Bone marrow (tissue), 2 donors: ENCODE data around the gene RIOK1.
"Not testable (repeated sequence)": the region's sequence is repeated elsewhere in the genome, so short reads cannot be mapped to it uniquely, and the experiment has no call there.

Source experiments
- DNase-seq, 2 donors: peaks; one replicate each; lab custom pipeline; 2025; lab: John Stamatoyannopoulos, UW

RIOK1 gene

DNA sequence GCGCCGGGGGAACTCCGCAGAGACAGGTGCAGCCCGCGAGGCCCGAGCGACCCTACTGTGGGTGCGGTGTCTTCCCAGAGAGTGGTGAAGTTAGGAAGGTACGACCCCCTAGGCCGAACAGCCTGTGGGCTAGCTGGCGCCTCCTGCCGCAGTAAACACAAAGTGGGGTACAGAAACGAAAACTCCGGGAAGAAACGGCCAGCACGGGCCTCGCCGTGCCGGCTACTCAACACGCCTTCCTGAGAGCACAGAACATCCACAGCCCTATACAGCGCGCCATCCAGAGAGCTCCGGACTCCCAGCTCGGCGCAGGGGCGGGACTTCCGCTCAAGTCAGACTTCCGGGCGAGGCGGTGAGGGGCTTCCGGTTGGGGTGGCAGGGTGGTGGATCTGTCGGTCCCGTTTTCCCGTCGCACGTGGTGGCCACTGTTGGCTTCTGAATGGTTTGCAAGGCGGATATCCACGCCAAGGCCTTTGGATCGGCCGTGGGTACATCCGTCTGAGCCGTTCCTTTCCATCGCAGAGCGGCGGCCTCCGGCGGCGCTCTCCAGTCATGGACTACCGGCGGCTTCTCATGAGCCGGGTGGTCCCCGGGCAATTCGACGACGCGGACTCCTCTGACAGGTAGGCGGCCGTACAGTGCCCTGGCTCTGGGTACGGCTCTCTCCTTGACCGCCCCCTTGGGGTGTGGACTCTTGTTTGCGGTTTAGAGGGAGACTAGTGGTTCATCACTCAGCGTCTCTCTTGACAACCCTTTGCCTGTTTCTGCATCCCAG is at the start of gene RIOK1, which contains the start of gene CAGE1:
RIOK1 (plus strand) TSS at position 358 of the 775 bp plus-strand sequence; CDS start at position 553, 195 bp downstream.
CAGE1 (minus strand) TSS at position 292 of the 775 bp plus-strand sequence. CDS start 2,569 bp downstream, outside the sequence.
- DNase-seq, result peak; percentile 79 to 88

DNA sequence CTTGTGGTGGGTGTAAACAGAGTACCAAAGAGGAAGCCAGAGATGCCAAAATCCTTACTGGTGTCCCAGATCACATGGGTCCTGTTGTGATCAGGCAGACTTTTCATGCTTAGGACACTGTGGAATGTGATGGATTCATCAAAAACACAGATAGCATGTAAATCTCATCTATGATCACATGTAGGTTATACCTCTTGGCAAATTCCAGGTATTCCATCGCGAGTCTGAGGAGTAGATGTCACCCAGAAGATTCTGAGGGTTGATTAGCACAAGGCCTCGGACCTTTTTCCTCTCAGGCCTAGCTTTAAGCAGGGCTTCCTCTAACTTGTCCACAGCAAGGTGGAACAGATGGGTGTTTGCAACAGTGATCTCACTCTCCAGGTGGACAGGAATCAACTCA is 48.3 kb upstream of the RIOK1 start:
- DNase-seq, result no peak

DNA sequence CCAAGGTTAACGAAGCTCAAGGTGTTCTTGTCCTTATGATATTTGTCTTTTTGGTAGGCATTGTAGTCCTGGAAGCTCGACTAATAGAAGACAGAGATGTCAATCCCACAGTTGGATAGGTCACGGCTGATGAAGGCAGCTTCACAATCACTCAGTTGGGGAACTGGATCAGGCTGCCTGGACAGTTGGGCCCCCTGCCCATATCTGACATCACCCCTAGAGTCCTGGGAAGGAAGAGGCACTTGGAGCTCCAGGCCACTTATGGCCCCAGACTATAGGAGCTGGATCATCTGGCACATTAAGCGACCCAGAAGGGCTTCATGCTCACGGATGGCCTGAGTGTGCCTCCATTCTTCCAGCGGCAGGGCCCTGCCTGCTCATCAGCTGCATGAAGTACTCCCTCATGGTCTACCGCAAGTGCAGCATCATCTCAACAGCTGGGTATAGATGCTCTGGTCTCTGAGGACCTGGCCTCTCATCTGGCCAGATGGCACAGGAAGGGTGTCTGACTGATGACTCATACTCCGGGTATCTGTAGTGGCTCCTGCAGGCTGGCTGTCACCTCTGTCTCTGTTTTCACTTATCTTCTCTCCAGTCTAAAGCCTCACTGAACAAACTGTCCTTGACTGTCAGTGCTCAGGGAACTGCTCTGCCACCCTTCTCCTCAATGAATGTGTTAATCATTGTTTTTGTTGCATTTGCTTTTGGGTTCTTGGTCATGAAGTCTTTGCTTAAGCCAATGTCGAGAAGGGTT is 47.4 kb upstream of the RIOK1 start:
- DNase-seq, result peak in 1 of 2 donors; percentile 59

DNA sequence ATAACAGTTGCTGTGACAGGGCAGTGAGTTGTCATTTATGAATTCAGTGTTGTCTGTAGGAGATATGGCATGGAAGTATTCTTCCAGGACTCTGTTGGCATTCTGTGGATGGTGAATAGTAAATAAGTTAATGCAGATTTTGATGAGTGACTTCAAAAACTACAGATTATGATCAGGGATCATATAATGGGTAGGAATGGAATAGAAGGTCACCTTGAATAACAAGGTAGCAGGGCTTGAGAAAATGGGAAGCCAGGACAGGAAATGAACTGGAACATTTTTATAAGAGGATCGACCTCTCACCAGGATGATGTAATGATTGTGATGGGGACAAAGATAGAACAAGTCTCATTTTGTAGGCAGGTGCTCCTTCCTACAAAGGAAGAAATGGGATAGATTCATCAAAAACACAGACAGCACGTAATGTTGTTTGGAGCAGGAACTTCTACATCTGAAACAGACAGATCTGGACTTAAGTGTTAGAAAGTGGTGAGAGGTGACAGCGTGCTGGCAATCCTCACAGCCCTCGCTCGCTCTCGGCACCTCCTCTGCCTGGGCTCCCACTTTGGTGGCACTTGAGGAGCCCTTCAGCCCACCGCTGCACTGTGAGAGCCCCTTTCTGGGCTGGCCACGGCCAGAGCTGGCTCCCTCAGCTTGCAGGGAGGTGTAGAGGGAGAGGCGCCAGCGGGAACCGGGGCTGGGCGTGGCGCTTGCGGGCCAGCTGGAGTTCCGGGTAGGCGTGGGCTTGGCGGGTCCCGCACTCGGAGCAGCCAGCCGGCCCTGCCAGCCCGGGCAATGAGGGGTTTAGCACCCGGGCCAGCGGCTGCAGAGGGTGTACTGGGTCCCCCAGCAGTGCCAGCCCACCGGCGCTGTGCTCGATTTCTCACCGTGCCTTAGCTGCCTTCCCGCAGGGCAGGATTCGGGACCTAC is 45.8 kb upstream of the RIOK1 start:
- DNase-seq, result no peak

DNA sequence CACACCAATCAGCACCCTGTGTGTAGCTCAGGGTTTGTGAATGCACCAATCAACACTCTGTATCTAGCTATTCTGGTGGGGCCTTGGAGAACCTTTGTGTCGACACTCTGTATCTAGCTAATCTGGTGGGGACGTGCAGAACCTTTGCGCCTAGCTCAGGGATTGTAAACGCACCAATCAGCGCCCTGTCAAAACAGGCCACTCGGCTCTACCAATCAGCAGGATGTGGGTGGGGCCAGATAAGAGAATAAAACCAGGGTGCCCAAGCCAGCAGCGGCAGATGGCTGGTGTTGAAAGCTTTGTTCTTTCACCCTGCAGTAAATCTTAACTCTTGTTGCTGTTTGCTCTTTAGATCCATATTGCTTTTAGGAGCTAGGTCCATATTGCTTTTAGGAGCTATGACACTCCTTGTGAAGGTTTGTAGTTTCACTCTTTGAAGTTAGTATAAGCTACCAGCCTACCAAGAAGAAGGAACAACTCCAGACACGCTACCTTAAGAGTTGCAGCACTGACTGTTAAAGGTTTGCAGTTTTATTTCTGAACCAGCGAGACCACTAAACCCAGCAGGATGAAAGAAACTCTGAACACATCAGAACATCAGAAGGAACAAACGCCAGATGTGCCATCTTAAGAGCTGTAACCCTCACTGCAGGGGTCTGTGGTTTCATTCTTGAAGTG is 44.7 kb upstream of the RIOK1 start:
- DNase-seq, result not testable (repeated sequence)

DNA sequence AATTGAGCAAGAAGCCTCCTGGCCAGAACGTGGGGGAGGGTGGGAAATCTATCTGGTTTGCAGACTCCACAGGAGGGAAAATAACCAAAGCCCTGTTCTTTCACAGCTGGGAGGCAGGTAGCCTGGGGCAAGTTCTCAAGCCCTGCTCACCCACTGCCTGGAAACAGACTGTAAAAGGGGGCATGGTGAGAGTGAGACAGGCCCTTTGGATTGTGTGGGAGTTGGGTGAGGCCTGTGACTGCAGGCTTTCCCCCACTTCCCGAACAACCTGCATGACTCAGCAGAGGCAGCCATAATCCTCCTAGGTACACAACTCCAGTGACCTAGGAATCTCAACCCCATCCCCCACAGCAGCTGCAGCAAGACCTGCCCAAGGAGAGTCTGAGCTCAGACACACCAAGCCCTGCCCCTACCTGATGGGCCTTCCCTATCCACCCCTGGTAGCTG is 42.0 kb upstream of the RIOK1 start:
- DNase-seq, result not testable (repeated sequence)

DNA sequence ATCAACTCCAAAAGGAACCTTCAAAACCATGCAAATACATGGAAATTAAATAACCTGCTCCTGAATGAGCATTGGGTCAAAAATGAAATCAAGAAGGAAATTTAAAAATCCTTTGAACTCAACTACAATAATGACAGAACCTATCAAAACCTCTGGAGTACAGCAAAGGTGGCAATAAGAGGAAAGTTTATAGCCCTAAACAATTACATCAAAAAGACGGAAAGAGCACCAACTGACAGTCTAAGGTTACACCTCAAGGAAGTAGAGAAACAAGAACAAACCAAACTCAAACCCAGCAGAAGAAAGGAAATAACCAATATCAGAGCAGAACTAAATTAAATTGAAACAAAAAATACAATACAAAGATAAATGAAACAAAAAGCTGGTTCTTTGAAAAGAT is 39.0 kb upstream of the RIOK1 start:
- not testable (repeated sequence) for DNase-seq

DNA sequence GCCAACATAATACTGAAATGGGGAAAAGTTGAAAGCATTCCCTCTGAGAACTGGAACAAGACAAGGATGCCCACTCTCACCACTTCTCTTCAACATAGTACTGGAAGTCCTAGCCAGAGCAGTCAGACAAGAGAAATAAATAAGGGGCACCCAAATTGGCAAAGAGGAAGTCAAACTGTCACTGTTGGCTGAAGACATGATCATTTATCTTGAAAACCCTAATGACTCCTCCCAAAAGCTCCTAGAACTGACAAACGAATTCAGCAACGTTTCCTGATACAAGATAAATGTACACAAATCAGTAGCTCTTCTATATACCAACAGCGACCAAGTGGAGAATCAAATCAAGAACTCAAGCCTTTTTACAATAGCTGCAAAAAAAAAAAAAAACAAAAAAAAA is 37.7 kb upstream of the RIOK1 start:
- not testable (repeated sequence) for DNase-seq

DNA sequence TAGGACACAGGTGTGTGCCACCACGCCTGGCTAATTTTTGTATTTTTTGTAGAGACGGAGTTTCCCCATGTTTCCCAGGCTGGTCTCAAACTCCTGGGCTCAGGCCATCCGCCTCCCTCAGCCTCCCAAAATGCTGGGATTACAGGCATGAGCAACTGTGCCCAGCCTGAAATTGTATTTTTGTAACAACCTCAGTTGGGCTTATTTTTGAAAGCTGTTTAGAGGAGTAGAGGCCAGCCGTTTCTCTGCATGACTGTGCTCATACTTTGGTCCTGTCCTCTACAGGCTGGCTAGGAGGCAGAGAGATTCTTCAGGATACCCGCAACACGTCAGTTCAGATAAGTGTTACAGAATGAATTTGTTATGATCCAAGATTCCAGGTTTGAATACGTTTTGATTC is 22.2 kb upstream of the RIOK1 start:
- no peak for DNase-seq

DNA sequence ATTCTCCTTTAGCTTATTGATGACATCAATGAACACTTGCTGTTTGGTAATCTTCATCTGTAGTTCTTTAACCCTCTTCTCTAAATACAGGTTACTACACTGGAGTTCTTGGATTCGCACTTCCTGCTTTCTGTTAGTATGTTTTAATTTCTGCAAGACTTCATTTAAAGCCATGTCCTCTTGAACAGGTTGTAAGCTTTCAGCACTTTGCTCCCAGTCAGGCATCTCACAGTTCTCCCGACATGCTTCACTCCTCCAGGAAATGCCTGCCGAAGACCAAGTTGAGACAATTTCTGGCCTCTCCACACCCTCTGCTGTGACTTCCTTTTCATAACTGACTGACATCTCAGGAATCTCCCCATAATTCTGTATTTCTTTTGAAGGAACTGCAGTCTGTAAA is 15.9 kb upstream of the RIOK1 start:
- DNase-seq, result peak in 1 of 2 donors; percentile 20

DNA sequence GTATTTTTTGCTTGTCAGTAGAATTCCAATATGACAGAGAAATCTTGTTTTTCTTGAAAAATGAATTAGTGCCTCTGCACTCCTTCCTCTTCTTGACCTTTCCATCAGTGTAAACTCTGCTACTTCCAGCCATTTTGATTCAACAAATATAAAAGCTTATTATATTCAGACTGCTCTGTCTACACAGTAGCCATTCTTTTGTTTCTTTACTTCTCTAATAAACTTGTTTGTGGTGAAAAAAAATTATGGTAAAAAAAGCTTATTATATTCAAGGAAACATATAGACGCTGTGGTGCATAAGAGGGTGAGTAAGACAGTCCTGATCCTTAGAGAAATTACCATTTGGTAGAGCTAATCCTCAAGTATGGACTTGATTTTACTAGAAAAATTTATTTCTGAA is 11.6 kb upstream of the RIOK1 start:
- DNase-seq, result no peak

DNA sequence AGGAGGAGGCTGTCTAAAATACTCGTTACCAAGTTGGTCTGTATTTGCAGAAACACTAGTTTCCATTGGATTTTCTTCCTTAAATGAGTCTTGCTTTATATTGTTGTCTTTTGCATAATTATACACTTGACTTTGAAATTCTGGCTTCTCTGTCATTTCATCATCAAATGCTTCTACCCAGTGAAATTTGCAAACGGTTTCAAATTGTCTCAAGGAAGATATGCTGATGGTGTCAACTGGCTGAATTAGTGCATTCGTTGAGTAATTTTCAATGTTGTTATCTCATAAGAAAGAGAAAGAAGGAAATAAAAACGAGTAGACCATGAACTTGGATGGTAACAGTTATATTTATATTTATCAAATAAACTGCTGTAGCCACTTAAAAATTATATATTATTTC is 10.9 kb upstream of the RIOK1 start:
- DNase-seq, result no peak

DNA sequence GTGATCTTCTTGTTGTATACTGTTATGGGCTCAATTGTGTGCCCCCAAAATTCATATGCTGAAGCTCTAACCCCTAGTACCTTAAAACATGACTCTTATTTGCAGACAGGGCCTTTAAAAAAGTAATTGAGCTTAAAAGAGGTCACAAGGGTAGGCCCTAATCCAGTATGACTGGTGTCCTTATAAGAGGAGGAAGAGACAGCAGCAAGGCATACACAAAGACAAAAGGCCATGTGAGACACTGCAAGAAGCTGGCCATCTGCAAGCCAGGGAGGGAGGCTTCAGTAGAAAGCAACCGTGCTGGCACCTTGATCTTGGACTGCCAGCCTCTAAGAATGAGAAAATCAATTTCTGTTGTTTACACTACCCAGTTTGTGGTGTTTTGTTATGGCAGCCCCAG is 8.5 kb upstream of the RIOK1 start:
- DNase-seq, result no peak

DNA sequence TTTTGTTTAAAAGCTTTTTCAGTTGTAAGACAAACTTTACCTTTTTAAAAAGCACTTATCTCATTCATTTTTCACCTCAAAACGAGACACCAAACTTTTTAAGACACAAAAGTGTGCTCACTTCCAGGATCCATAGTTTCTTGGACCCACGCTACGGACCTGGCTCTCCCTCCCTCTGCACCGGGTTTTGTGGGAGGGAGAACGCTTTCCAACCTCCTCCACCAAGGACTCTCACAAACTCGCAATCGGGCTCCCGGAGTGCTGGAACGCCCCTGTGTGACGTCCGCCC is 502 bp upstream of the RIOK1 start:
- no peak for DNase-seq

DNA sequence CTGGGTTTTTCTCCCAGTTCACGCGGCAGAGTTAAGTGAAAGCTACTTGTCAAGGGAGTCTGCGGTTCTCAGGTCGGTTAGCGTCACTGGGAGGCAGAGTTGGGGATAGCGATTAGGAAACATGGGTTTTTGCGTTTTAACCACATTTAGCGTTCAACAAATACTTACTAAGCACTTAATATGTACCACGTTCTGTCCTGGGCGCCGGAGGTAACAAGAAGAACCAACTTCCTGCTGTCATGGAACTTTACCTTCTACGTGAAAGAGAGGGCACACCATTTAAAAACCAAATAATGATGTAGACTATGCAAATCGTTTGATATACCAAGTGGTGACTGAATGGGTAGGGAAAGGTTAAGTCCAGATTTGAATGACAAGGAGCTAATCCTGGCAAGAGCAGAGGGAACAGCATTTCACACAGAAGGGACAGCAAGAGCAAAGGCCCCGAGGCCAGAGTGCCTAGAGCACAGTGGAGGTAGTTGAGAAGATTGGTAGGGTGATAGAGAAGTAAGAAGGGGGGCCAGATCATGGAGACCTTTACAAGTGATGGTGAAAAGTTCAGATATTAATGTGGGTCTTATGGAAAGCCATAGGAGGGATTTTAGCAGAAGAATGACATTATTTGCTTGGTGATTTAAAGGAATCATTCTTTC is 744 bp downstream of the RIOK1 start:
- no peak for DNase-seq

DNA sequence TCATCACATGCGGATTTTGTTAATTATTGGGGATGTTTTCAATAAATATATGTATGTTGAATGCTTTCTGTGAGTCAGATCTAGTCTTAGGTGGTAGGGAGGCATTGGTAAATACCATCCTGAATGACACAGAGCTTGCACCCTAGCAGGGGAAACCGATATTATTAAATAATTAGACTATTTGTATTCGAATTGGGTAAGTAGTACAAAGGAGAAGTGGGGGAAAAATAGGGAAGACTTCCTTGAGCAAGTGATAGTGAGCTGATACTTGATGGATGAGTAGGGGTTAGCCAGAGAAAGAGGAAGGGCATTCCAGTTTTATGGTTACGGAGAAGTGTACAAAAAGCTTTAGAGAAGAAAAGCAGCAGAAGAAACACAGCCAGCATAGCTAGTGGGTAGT is 1.5 kb downstream of the RIOK1 start:
- DNase-seq, result no peak

DNA sequence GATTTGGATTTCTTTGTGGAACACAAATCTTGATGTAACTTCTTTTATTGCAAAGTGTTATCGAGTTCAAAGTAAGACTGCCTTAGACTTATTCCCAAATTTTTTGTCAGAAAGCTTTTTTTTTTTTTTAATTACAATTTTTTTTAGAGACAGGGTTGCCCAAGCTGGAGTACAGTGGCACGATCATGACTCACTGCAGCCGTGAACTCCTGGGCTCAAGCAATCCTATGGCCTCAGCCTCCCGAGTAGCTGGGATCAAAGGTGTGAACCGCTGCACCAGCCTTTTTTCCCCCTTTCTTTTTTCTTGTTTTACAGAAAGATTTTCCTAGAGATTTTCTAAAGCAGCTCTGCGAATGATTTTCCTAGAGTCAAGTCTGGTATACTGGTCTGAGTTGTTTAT is 2.8 kb downstream of the RIOK1 start:
- DNase-seq, result no peak

DNA sequence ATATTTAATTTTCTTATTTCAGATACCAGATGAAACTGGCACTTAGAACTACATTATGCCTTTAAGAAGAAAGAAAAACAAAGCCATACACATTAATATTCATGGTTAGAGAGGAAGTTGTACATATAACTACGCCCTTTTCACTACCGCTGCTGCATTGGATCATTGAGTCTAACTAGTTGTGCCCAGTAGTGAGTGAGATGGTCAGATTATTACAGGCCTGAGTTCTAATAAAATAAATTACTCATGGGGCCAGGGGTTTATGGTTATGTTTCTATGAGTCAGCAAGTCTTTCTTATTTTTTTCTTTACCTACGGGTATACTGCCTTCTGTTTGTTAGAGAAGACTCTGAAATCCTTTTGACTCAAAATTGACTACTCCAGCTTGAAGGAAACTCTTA is 11.5 kb downstream of the RIOK1 start:
- no peak for DNase-seq

DNA sequence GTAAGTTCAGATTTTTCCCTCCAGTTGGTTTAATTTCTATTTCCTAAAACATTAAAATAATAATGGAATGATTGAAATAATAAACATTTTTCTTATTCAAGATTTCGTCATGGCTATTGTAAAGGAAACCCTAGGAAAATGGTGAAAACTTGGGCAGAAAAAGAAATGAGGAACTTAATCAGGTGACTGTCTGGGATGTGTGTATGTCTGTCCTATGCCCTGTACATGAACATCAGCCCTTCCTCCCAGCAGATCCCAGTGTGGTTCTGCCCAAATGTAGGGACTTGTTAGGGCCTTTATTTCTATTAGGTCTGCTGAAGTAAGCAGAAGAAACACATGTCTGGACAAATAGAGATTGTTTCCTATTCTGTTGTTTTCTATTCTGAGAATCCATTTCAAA is 13.1 kb downstream of the RIOK1 start:
- DNase-seq, result no peak

DNA sequence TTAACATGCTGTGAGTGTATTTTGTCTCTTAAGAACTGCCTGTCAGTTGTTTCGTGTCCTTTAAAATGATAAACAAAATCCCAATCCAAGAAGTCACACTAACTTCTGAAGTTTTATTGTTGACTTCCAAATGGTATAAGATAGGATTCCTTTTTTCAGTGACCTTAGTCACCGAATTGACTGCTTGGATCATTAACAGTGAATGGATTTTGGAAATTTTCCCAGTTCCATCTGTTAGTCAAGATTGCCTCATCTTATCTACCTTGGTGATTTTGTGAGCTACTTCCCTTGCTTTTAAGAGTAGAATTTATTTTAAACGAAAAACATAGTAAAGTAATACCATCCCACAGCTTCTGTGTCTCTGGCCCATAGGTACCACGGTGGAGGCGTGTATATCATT is 14.9 kb downstream of the RIOK1 start:
- DNase-seq, result no peak

DNA sequence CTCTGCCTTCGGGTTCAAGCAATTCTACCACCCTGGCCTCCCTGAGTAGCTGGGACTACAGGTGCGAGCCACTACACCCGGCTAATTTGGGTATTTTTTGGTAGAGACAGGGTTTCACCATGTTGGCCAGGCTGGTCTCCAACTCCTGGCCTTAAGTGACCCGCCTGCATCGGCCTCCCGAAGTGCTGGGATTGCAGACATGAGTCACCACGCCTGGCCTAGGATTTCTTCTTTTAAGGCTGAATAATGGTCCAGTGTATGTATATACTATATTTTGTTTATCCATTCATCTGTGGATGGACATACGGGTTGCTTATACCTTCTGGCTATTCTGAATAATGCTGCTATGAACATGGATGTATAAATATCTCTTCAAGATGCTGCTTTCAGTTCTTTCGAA is 17.1 kb downstream of the RIOK1 start:
- no peak for DNase-seq
